HG03175 (cell line): ENCODE results near the gene CENPVL2.
"Not testable (repeated sequence)": the region's sequence is repeated elsewhere in the genome, so short reads cannot be mapped to it uniquely, and the experiment has no call there.

ENCODE experiments used
- ATAC-seq: cut with Tn5 transposase; IDR thresholded peaks from one replicate; pipeline ENCODE4 v1.9.1; 2021; ENCODE audit warnings: mild to moderate bottlenecking, moderate library complexity; ENCODE audit not compliant: unreplicated experiment

Gene CENPVL2

GRCh38 chrX:51682720-51683062, at the start of gene CENPVL2:
Gene CENPVL2, minus strand, starts transcription at chrX:51682831. Its CDS starts 0 bp downstream, at chrX:51682831.
- ATAC-seq: not testable (repeated sequence)

GRCh38 chrX:51728202-51728601, 45.6 kb upstream of the CENPVL2 start:
- no peak for ATAC-seq

- not testable (repeated sequence) for ATAC-seq
Observed at GRCh38 chrX:51712943-51713647, 30.5 kb upstream of the CENPVL2 start.

GRCh38 chrX:51710277-51711164, 27.9 kb upstream of the CENPVL2 start, which contains the start of gene CENPVL1:
Gene CENPVL1, plus strand, starts transcription at chrX:51710512. Its CDS starts 0 bp downstream, at chrX:51710512.
- ATAC-seq: not testable (repeated sequence)

GRCh38 chrX:51697397-51697796, 14.8 kb upstream of the CENPVL2 start:
- ATAC-seq: no peak

- no peak for ATAC-seq
Observed at GRCh38 chrX:51694254-51694653, 11.6 kb upstream of the CENPVL2 start.

- not testable (repeated sequence) for ATAC-seq
Observed at GRCh38 chrX:51681808-51682719, 567 bp downstream of the CENPVL2 start.

- not testable (repeated sequence) for ATAC-seq
Observed at GRCh38 chrX:51679689-51680433, 2.8 kb downstream of the CENPVL2 start.

- ATAC-seq: no peak
Observed at GRCh38 chrX:51665981-51666380, 16.6 kb downstream of the CENPVL2 start.

- ATAC-seq: no peak
Observed at GRCh38 chrX:51643377-51643776, 39.3 kb downstream of the CENPVL2 start.

GRCh38 chrX:51641421-51642021, 41.1 kb downstream of the CENPVL2 start:
- ATAC-seq: no peak

GRCh38 chrX:51636511-51636910, 46.1 kb downstream of the CENPVL2 start:
- ATAC-seq: not testable (repeated sequence)
